MM.1S (cell line): ENCODE measurements around the gene ELP5.

Source experiments
- DNase-seq: peaks from one replicate; pipeline ENCODE4 v3.0.0-alpha.2; 2015
- H2AFZ ChIP-seq: fragments of 300-600 bp; sonication (generic); 2 replicates; pipeline ENCODE4 v1.6.0; 2016; ENCODE audit warnings: antibody characterized with exemption, low read length
- H3F3A ChIP-seq: fragments of 300-600 bp; sonication (generic); 2 replicates; pipeline ENCODE4 v1.6.1; 2016; ENCODE audit warnings: mild to moderate bottlenecking, antibody characterized with exemption, low read length, moderate library complexity, mixed read lengths; ENCODE audit not compliant: insufficient read depth
- H3K27ac ChIP-seq: fragments of 300-600 bp; sonication (generic); 2 replicates; pipeline ENCODE4 v1.5.1; 2016; ENCODE audit warnings: mild to moderate bottlenecking, low read length
- H3K27me3 ChIP-seq: fragments of 300-600 bp; sonication (generic); replicated peaks from 2 replicates; pipeline ENCODE4 v1.6.0; 2016; ENCODE audit warnings: low read length; ENCODE audit not compliant: insufficient read depth
- H3K36me3 ChIP-seq: fragments of 300-600 bp; sonication (generic); replicated peaks from 2 replicates; pipeline ENCODE4 v1.6.1; 2016; ENCODE audit warnings: mild to moderate bottlenecking, low read length, mixed read lengths; ENCODE audit not compliant: insufficient read depth
- H3K4me1 ChIP-seq: fragments of 300-600 bp; sonication (generic); 2 replicates; pipeline ENCODE4 v1.6.1; 2016; ENCODE audit warnings: low read length, mixed read lengths
- H3K4me2 ChIP-seq: fragments of 300-600 bp; sonication (generic); 2 replicates; pipeline ENCODE4 v1.6.0; 2016; ENCODE audit warnings: low read depth, low read length
- H3K4me3 ChIP-seq: fragments of 300-600 bp; sonication (generic); 2 replicates; pipeline ENCODE4 v1.5.1; 2016; ENCODE audit warnings: low read length, mixed read lengths
- H3K79me2 ChIP-seq: fragments of 300-600 bp; sonication (generic); 2 replicates; pipeline ENCODE4 v1.6.1; 2016; ENCODE audit warnings: mixed run types, low read length, mixed read lengths
- H3K9ac ChIP-seq: fragments of 300-600 bp; sonication (generic); 2 replicates; pipeline ENCODE4 v1.6.1; 2016; ENCODE audit warnings: low read length, mixed read lengths
- H3K9me2 ChIP-seq: fragments of 300-600 bp; sonication (generic); replicated peaks from 2 replicates; pipeline ENCODE4 v1.6.1; 2016; ENCODE audit warnings: mild to moderate bottlenecking, low read length, mixed read lengths; ENCODE audit not compliant: insufficient read depth
- H3K9me3 ChIP-seq: fragments of 300-600 bp; sonication (generic); replicated peaks from 2 replicates; pipeline ENCODE4 v1.6.1; 2016; ENCODE audit warnings: mild to moderate bottlenecking, low read length, mixed read lengths; ENCODE audit not compliant: insufficient read depth
- H4K20me1 ChIP-seq: fragments of 300-600 bp; sonication (generic); 2 replicates; pipeline ENCODE4 v1.6.1; 2016; ENCODE audit warnings: mild to moderate bottlenecking, low read length, moderate library complexity, mixed read lengths; ENCODE audit not compliant: insufficient read depth
- EZH2 ChIP-seq: fragments of 300-600 bp; sonication (generic); optimal IDR thresholded peaks from 2 replicates; pipeline ENCODE3; 2017; ENCODE audit warnings: low read depth, mild to moderate bottlenecking, antibody characterized with exemption, low read length, mixed read lengths
- EZH2phosphoT487 ChIP-seq: fragments of 300-600 bp; sonication (generic); IDR thresholded peaks from 2 replicates; pipeline ENCODE4 v1.6.1; 2018; ENCODE audit warnings: antibody characterized with exemption, low read length
- TF ChIP-seq, protein P1 (sequence below): fragments of 300-600 bp; sonication (generic); IDR thresholded peaks from 2 replicates; pipeline ENCODE4 v1.5.1; 2016; ENCODE audit warnings: antibody characterized with exemption, low read length, mixed read lengths

Gene ELP5

DNA sequence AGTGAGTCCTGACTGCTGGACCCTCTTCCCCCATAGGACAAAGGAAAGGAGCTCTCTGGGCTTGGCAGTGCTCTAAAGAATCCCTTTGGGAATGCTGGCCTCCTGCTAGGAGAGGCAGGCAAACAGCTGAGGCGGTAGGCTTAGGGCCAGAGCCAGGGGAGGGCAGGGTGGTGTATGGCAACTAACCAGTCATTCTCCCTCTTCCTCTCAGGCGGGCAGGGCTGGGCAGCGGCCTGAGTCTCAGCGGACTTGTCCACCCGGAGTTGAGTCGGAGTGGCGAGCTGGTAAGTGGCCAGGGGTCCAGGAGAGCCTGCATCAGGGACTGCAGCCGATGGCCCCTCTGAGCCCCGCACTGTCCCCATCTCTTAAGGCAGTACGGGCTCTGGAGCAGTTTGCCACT lies 27.9 kb upstream of the ELP5 start:
- Histone ChIP-seq H3K9ac (no peak overlapping the region), H2AFZ (no peak overlapping the region), H3K9me3 (no peaks in the 10 kb centered on the region), H3F3A (no peaks in the 10 kb centered on the region), H4K20me1 (no peaks in the 10 kb centered on the region), H3K27me3 (no peaks in the 10 kb centered on the region), H3K4me3 (no peak overlapping the region), H3K36me3 (0 out of 2 replicates have a peak, but pooled peaks cover 6% of the 10 kb centered on the region), H3K9me2 (no peaks in the 10 kb centered on the region), H3K4me1 (peaks cover 12% of the 10 kb centered on the region), H3K4me2 (no peak overlapping the region), H3K79me2 (peaks cover 35% of the 10 kb centered on the region), H3K27ac (no peak overlapping the region)
- no peak for TF ChIP-seq EZH2phosphoT487
- TF ChIP-seq EZH2: no peak
- TF ChIP-seq, protein P1, sequence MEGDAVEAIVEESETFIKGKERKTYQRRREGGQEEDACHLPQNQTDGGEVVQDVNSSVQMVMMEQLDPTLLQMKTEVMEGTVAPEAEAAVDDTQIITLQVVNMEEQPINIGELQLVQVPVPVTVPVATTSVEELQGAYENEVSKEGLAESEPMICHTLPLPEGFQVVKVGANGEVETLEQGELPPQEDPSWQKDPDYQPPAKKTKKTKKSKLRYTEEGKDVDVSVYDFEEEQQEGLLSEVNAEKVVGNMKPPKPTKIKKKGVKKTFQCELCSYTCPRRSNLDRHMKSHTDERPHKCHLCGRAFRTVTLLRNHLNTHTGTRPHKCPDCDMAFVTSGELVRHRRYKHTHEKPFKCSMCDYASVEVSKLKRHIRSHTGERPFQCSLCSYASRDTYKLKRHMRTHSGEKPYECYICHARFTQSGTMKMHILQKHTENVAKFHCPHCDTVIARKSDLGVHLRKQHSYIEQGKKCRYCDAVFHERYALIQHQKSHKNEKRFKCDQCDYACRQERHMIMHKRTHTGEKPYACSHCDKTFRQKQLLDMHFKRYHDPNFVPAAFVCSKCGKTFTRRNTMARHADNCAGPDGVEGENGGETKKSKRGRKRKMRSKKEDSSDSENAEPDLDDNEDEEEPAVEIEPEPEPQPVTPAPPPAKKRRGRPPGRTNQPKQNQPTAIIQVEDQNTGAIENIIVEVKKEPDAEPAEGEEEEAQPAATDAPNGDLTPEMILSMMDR: no peak
- no peak for DNase-seq

DNA sequence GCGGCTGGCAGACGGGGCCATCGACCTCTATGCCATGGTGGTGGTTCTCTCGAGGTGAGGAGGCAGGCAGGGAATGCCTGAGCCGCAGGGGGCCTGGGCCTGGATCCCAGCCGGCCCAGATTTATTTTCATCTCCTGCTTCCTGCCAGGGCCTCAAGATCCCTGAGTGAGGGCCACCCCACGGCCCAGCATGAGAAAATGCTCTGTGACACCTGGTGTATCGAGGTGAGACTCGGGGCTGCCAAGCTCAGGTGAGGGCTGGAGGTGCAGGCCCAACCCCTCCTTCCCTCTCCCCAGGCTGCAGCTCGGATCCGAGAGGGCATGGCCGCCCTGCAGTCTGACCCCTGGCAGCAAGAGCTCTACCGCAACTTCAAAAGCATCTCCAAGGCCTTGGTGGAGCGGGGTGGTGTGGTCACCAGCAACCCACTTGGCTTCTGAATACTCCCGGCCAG lies 27.3 kb upstream of the ELP5 start:
- Histone ChIP-seq H3K27ac (no peak overlapping the region), H3K36me3 (0 out of 2 replicates have a peak, but pooled peaks cover 6% of the 10 kb centered on the region), H3K4me1 (peaks cover 8% of the 10 kb centered on the region)

DNA sequence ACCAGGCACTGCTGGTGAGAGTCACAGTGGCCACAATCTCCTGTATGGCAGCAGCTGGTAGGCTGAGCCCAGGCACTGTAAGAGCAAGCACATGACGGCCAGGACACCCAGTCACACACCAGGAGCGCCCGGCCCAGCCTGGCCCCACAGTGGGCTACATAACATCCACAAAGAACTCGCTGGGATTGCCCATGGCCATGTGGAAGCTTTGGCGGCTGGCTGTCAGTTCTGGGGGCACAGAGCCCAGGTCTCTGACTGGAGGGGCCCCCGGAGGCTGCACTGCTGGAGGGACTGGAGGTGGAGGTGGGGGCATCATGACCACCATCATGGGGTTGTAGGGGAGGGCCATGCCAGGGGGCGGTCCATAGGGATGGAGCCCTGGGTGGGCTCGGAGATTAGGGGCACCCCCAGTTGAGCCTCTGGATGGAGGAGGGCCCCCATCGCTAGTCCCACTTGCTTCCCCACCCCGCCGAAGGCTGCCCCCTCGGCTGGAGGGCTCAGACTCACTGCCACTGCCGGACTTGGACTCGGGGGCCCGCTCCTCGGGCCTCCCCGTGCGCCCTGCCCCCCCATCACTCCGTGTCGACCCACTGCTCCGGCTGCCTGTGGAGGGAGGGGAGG lies 26.2 kb upstream of the ELP5 start:
- Histone ChIP-seq H3K9ac (no peak overlapping the region), H4K20me1 (no peaks in the 10 kb centered on the region), H3K27me3 (no peaks in the 10 kb centered on the region), H3F3A (no peaks in the 10 kb centered on the region), H3K27ac (no peak overlapping the region), H3K9me3 (no peaks in the 10 kb centered on the region), H3K4me2 (no peak overlapping the region), H2AFZ (no peak overlapping the region), H3K79me2 (peaks cover 31% of the 10 kb centered on the region), H3K36me3 (0 out of 2 replicates have a peak, but pooled peaks cover 6% of the 10 kb centered on the region), H3K4me1 (peaks cover 5% of the 10 kb centered on the region), H3K9me2 (no peaks in the 10 kb centered on the region), H3K4me3 (no peak overlapping the region)
- no peak for DNase-seq
- TF ChIP-seq, protein P1: no peak
- TF ChIP-seq EZH2phosphoT487: no peak
- TF ChIP-seq EZH2: no peak

More for the DNA sequence above, 27.3 kb upstream of the ELP5 start:
- Histone ChIP-seq H4K20me1 (no peaks in the 10 kb centered on the region), H3K79me2 (peaks cover 31% of the 10 kb centered on the region), H3K9me3 (no peaks in the 10 kb centered on the region), H2AFZ (no peak overlapping the region), H3K27me3 (no peaks in the 10 kb centered on the region), H3K9me2 (no peaks in the 10 kb centered on the region), H3K4me2 (no peak overlapping the region), H3K4me3 (no peak overlapping the region), H3F3A (no peaks in the 10 kb centered on the region), H3K9ac (no peak overlapping the region)
- no peak for DNase-seq
- TF ChIP-seq EZH2phosphoT487 (no peak), EZH2 (no peak)
- TF ChIP-seq, protein P1: no peak
